Activated CD4-positive, alpha-beta T cell treated with anti-CD3 and anti-CD28 coated beads for 48 hours (primary cell): ENCODE measurements around the gene LPAR1.

Experiments
- DNase-seq: peaks from one replicate; pipeline ENCODE4 v3.0.0-alpha.2; 2020

Gene LPAR1

DNA sequence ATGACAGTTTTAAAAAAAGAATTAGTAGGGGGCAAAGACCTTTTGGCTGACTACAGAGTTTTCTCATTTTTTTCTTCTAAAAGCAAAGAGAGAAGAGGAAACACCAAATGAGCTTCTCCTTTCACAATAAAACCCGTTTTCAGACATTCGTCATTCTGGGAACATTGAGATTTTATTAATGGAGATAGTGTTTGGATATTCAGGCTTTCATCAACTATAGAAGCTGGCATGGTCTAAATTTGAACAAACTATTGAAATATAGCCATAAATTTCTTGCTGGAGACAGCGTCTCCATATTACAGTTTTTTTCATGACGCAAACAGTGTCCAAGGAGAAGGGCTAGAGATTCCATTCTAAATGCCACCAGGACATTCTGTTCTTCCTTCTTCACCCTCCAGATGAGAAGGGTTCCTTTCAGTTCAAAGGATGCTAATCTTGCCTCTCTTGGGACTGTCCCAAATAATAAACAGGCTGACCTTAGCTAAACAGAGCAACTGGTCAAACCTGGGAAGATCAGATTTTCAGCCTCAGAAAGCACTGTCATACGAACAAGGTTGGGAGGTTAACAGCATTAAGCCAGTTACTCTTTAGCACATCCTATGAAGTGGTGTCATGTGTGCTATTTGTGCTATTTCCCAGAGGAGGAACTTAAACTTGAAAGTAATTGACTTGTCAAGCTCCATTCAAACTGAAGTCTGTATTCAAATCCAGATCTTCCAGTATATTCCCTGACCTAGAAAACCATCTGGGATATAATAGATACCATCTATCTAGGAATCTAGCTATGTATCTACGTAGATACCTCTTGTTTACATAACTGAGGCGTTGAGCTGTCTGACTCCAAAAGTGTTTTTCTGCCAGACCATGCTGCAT lies 125.6 kb downstream of the LPAR1 start:
- DNase-seq, result no peak

DNA sequence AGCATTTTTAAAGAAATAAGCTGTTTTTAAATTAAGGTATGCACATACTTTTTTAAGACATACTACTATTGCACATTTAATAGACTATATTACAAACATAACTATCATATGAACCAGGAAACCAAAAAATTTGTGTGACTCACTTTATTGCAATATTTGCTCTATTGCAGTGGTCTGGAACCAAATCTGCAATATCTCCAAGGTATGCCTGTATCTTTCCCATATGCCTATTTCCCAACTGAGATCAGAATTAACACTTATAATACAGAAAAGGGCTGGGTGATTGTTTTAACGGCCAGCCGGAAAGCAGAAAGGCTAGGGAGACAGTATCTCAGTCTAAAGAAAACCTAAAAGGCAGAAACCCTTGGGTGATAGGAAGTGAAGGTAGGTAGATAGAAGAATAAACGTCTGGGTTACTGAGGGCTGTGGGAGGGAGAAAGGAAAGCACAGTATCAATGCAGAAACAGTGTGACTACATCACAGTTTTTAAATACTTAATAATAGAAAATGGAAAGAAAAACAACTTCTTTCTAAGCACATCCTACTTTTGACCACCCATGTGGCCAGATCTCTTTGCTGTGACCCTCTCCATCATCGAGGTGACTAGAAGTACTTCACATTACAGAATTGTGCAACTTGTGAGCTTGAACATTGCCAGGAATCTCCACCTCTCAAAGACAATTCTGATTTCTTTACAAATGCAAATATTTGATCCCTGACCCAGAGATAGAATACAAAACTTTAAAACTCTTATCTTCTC lies 126.4 kb downstream of the LPAR1 start:
- DNase-seq, result no peak

DNA sequence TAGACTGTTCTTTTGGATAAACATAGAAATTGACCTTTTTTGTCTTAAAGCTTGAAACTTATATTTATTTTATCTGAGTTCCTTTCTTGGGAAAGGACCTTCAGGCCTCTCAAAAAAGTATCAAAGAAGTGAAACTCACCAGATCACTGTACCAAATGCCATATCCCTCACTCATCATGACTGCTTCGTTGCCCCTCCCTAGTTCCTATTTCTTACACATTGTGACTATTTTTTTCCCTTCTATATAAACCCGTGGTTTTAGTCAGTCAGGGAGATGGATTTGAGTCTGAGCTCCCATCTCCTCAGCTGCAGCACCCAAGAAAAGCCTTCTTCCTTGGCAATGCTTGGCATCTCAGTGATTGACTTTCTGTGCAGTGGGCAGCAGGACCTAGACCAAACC lies 129.4 kb downstream of the LPAR1 start:
- no peak for DNase-seq

DNA sequence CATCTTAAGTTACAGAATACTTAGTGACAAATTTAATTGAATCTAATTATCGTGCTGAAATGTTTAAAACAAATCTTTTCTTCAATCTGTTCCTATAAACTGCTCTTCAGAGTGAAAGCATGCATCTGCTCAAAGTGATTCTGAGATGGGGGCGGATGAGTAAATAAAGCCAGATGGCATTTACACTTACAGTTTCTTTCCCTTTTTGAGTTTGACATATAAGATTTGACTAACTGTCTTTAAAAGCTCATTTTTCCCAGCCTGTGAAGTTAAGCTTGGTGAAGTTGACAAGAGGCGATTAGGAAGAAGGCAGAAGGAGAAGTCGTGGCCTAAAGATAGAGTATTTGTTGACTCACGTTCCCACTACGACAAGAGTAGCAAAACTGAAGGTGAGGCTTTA lies 137.4 kb downstream of the LPAR1 start:
- DNase-seq, result no peak

GRCh38 chr9:110900456-110900855 lies 137.8 kb downstream of the LPAR1 start:
- no peak for DNase-seq

DNA sequence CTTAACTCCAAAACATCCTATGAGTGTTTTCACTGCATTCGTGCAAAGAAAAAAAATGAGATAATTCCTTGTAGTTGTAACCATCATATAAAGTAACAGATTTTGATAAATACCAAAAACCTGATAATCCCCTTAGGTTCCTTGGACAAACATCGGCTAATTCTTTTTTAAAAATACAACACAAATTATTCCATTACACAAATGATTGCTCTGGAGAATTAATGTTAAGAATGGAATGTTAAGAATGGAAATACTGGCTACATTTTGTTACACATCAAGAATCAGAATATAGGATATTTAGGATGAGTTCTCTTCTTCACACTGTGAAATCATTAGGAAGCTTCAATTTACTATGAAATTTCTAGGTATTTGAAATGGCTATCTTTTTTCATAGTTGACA lies 139.4 kb downstream of the LPAR1 start:
- DNase-seq, result no peak

DNA sequence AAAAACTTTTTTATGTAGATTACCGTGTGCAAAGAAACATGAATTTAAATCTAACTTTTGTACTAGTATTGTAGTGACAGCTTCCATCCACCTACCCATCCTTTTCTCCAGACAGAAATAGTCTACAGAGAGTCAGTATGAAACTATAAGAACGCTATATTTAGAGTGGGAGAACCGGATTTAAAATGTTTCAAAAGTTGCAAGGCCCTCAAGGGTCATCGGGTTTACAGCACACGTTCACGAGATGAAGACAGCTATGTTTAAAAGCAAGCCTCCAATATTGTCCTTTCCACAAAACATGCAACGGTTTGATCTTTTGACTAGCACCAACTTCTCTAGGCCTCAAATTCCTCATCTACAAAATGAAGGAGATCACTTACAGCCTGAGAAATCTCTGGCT lies 139.9 kb downstream of the LPAR1 start:
- no peak for DNase-seq

- DNase-seq, result no peak
These were observed 140.3 kb downstream of the LPAR1 start for GRCh38 chr9:110897943-110898342.

DNA sequence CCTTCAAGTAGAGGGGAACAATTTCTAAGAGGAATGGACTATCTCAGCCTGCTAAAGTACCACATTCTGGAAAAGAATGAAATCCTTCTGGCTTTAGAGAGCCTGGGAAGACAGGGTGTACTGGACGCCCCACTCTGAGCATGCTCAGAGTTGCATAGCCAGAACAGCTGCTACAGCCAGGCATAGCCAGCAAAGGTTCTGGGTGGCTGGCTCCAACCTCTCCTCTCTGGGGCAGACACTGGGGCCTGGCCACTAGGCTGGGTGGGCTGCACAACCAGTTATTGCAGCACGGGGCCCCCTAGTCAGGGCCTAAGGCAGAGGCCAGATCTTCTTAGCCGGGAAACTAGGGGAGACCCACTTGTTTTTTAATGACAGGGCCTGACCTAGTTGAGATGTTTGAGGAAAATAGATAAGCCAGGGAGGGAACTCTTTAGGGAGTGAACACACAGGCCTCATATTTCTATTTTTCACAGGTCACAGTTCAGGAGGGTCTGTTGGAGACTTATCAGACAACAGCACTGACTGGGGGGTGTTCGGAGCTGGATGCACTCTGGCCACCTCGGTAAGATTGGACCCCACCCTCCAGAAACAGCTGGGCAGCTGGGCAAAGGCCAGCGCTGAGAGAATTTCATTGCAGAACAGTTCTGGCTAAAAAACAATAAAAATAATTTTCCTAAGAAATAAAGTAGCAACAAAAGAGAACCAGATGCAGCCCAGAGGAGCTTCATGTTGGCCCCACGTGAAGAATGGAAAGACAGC lies 142.9 kb downstream of the LPAR1 start:
- no peak for DNase-seq

DNA sequence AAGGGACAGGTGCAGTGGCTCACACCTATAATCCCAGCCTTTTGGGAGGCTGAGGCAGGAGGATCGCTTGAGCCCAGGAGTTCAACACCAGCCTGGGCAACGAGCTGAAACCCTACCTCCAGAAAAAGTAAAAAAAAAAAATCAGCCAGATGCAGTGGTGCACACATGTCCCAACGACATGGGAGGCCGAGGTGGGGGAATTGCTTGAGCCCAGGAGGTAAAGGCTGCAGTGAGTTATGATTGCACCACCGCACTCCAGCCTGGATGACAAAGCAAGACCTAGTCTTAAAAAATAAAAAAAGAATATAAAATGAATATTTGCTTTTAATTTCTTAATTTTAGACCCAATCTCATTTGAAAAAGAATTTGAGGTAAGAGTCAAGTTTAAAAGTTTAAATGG lies 143.5 kb downstream of the LPAR1 start:
- no peak for DNase-seq

- DNase-seq, result no peak
These were observed 145.6 kb downstream of the LPAR1 start for GRCh38 chr9:110892689-110893088.

GRCh38 chr9:110891760-110892159 lies 146.5 kb downstream of the LPAR1 start:
- no peak for DNase-seq

- DNase-seq, result no peak
These were observed 147.9 kb downstream of the LPAR1 start for GRCh38 chr9:110890416-110890815.

- DNase-seq, result no peak
These were observed 151.0 kb downstream of the LPAR1 start for GRCh38 chr9:110887276-110887675.

- DNase-seq, result no peak
These were observed 151.4 kb downstream of the LPAR1 start for GRCh38 chr9:110886832-110887231.

DNA sequence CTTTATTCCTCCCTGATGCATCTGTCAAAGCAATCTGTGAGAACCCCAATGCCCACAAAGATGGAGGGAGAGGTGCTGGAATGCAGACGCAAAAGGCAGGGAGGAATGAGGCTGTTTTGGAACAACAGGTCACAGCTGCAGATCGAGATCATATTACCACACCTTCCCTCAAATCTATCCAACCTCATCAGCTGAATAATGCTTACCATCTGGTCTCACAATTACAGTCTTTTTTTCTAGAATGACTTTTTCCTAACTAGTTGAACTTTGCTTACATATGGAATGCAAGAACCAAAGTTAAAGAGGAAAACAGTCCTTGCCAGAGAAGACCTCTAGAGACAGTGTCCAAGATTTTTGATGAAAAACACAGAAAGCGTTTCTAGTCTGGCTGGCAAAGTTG lies 158.1 kb downstream of the LPAR1 start:
- DNase-seq, result no peak

GRCh38 chr9:110877374-110877773 lies 160.9 kb downstream of the LPAR1 start:
- DNase-seq, result no peak

DNA sequence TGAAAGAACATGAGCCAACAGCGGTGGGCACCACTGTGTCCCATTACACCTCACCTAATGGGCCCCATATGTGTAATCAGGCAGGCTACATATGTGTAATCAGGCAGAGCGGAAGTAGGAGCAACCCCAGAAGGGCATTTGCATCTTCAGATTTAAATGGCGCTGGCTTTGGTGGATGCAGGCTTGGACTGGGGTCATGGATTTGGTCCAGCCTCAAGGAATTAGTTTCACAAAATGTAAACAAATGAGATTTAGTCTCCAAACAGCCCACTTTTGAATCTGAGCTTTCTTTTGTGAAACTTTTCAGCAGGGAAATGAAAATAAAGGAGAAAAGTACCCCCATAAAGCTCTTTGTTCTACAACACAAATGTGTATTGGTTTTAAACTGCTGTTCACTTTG lies 161.3 kb downstream of the LPAR1 start:
- DNase-seq, result no peak

- DNase-seq, result no peak
These were observed 163.2 kb downstream of the LPAR1 start for GRCh38 chr9:110874963-110875674.

GRCh38 chr9:110872920-110873319 lies 165.3 kb downstream of the LPAR1 start:
- no peak for DNase-seq

GRCh38 chr9:110871736-110872135 lies 166.5 kb downstream of the LPAR1 start:
- no peak for DNase-seq

GRCh38 chr9:110869931-110870330 lies 168.3 kb downstream of the LPAR1 start:
- no peak for DNase-seq

DNA sequence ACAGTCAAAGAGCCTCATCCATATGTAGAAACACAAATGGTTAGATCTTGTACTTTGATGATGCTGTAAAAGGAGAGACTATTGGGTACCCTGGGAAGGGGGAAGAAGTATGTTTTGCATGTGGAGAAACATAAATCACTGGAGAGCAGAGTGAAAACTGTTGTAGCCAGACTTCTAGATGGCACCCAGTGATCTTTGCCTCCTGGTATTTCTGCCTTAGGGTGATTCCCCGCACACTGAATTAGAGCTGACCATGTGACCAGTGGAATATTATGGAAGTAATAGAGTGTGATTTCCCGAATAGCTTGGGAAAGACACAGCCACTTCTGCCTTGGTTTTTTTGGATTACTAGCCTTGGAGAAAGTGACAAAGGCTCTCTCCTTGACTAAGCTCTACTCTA lies 174.3 kb downstream of the LPAR1 start:
- DNase-seq, result no peak
